HepG2 (cell line): ENCODE measurements around the gene FAM32A. TPM values are rescaled to one million over a fixed set of nuclear protein-coding genes. Genes with fewer than 3 reads are reported as not detected.

Experiments used
- DNMT1 ChIP-seq: sonication (generic); formaldehyde crosslinking; IDR thresholded peaks from 2 replicates; pipeline ENCODE4 v1.5.1; 2020; ENCODE audit warnings: mild to moderate bottlenecking, missing genetic modification reagents
- GTF3A ChIP-seq: sonication (generic); formaldehyde crosslinking; conservative IDR thresholded peaks from 2 replicates; pipeline ENCODE4 v1.4.0; 2020; ENCODE audit warnings: mild to moderate bottlenecking, missing genetic modification reagents
- HNRNPL ChIP-seq: fragments of 200-400 bp; formaldehyde crosslinking; IDR thresholded peaks from 2 replicates; pipeline ENCODE4 v1.6.1; 2017; ENCODE audit warnings: mild to moderate bottlenecking, low read depth, low read length
- HNRNPUL1 ChIP-seq: fragments of 200-400 bp; formaldehyde crosslinking; IDR thresholded peaks from 2 replicates; pipeline ENCODE4 v1.6.1; 2017; ENCODE audit warnings: low read depth, mild to moderate bottlenecking, low read length, moderate library complexity
- HOXA5 ChIP-seq: sonication (generic); formaldehyde crosslinking; IDR thresholded peaks from 2 replicates; pipeline ENCODE4 v1.4.0; 2020; ENCODE audit warnings: missing genetic modification reagents
- KDM4B ChIP-seq: sonication (generic); formaldehyde crosslinking; IDR thresholded peaks from 2 replicates; pipeline ENCODE4 v1.4.0; 2020; ENCODE audit warnings: missing genetic modification reagents
- KLF15 ChIP-seq: sonication (generic); formaldehyde crosslinking; IDR thresholded peaks from 2 replicates; pipeline ENCODE4 v1.8.1; 2023; ENCODE audit warnings: borderline replicate concordance, mild to moderate bottlenecking, inconsistent platforms, missing genetic modification reagents, mixed read lengths
- MAF1 ChIP-seq: sonication (generic); formaldehyde crosslinking; IDR thresholded peaks from 2 replicates; pipeline ENCODE4 v1.5.0; 2020; ENCODE audit warnings: missing genetic modification reagents, borderline replicate concordance
- NBN ChIP-seq: fragments of 450-650 bp; conservative IDR thresholded peaks from 2 replicates; pipeline ENCODE4 v1.6.1; 2017
- NFKB2 ChIP-seq: sonication (generic); formaldehyde crosslinking; IDR thresholded peaks from 2 replicates; pipeline ENCODE4 v1.4.0; 2020; ENCODE audit warnings: missing genetic modification reagents, borderline replicate concordance
- PAWR ChIP-seq: sonication (generic); formaldehyde crosslinking; IDR thresholded peaks from 2 replicates; pipeline ENCODE4 v1.4.0; 2020; ENCODE audit warnings: missing genetic modification reagents, mild to moderate bottlenecking, borderline replicate concordance
- PLRG1 ChIP-seq: fragments of 450-650 bp; conservative IDR thresholded peaks from 2 replicates; pipeline ENCODE4 v1.6.1; 2016
- SRF ChIP-seq: IDR thresholded peaks from 2 replicates; pipeline ENCODE4 v1.6.1; 2011; ENCODE audit warnings: mild to moderate bottlenecking, low read depth, low read length, moderate library complexity
- TBX2 ChIP-seq: sonication (generic); formaldehyde crosslinking; IDR thresholded peaks from 2 replicates; pipeline ENCODE4 v1.5.0; 2020; ENCODE audit warnings: missing genetic modification reagents, mild to moderate bottlenecking, borderline replicate concordance
- TP53 ChIP-seq: sonication (generic); formaldehyde crosslinking; conservative IDR thresholded peaks from 2 replicates; pipeline ENCODE4 v1.4.0; 2020; ENCODE audit warnings: missing genetic modification reagents
- ZBTB7A ChIP-seq: sonication (generic); formaldehyde crosslinking; IDR thresholded peaks from 2 replicates; pipeline ENCODE4 v1.8.0; 2022; ENCODE audit warnings: mild to moderate bottlenecking, missing genetic modification reagents
- ZNF10 ChIP-seq: sonication (generic); formaldehyde crosslinking; IDR thresholded peaks from 2 replicates; pipeline ENCODE4 v1.4.0; 2020; ENCODE audit warnings: mild to moderate bottlenecking, low read depth, missing genetic modification reagents, borderline replicate concordance
- ZNF138 ChIP-seq: sonication (generic); formaldehyde crosslinking; IDR thresholded peaks from 2 replicates; pipeline ENCODE4 v1.5.0; 2020; ENCODE audit warnings: mild to moderate bottlenecking, low read depth, missing genetic modification reagents
- ZNF17 ChIP-seq: sonication (generic); formaldehyde crosslinking; IDR thresholded peaks from 2 replicates; pipeline ENCODE4 v1.5.0; 2020; ENCODE audit warnings: mild to moderate bottlenecking, missing genetic modification reagents
- ZNF180 ChIP-seq: sonication (generic); formaldehyde crosslinking; IDR thresholded peaks from 2 replicates; pipeline ENCODE4 v1.4.0; 2020; ENCODE audit warnings: low read depth, missing genetic modification reagents, borderline replicate concordance
- ZNF274 ChIP-seq: sonication (generic); formaldehyde crosslinking; IDR thresholded peaks from 2 replicates; pipeline ENCODE4 v1.5.1; 2020; ENCODE audit warnings: mild to moderate bottlenecking, missing genetic modification reagents
- ZNF564 ChIP-seq: sonication (generic); formaldehyde crosslinking; IDR thresholded peaks from 2 replicates; pipeline ENCODE4 v1.8.1; 2023; ENCODE audit warnings: mild to moderate bottlenecking, missing genetic modification reagents
- ZNF724P ChIP-seq: sonication (generic); formaldehyde crosslinking; IDR thresholded peaks from 2 replicates; pipeline ENCODE4 v1.8.0; 2022; ENCODE audit warnings: missing genetic modification reagents, borderline replicate concordance
- ZNF883 ChIP-seq: sonication (generic); formaldehyde crosslinking; IDR thresholded peaks from 2 replicates; pipeline ENCODE4 v1.5.1; 2020; ENCODE audit warnings: mild to moderate bottlenecking, missing genetic modification reagents; ENCODE audit errors: not compliant biosample characterization
- polyA plus RNA-seq, 8 experiments: library from polyadenylated mRNA; depleted of rRNA in 3 of 8; stranded (reverse) in 7 of 8; unstranded in 1 of 8; fragments of >200 nt; fragmentation: Illumina TruSeq in 4 of 8; extraction: Trizol in 4 of 8; gene quantifications; 2 replicates each; pipeline versions ENCODE4 v1.2.1 to v1.2.3, GENCODE V29; 2011 to 2016; ENCODE audit warnings: low read depth in 4 of 8, missing spikeins in 1 of 8, mixed read lengths in 1 of 8; ENCODE audit not compliant: insufficient read depth in 1 of 8
- total RNA-seq, 5 experiments: library from RNA; depleted of rRNA; stranded (reverse); fragments of >200 nt; fragmentation: Illumina TruSeq; extraction: Trizol; gene quantifications; 2 replicates each; pipeline ENCODE4 v1.2.3, GENCODE V29; 2016; ENCODE audit warnings: low read depth in 1 of 5
- TF ChIP-seq, protein P1 (sequence below): sonication (generic); formaldehyde crosslinking; IDR thresholded peaks from 2 replicates; pipeline ENCODE4 v1.5.1; 2020; ENCODE audit warnings: missing genetic modification reagents, mild to moderate bottlenecking, borderline replicate concordance
- TF ChIP-seq, protein P2 (sequence below): sonication (generic); formaldehyde crosslinking; IDR thresholded peaks from 2 replicates; pipeline ENCODE4 v1.4.0; 2020; ENCODE audit warnings: missing genetic modification reagents; ENCODE audit errors: not compliant biosample characterization
- TF ChIP-seq, protein P3 (sequence below): sonication (generic); formaldehyde crosslinking; IDR thresholded peaks from 2 replicates; pipeline ENCODE4 v1.8.0; 2022; ENCODE audit warnings: mild to moderate bottlenecking, missing genetic modification reagents
- TF ChIP-seq, protein P4 (sequence below): sonication (generic); formaldehyde crosslinking; IDR thresholded peaks from 2 replicates; pipeline ENCODE4 v1.5.0; 2020; ENCODE audit warnings: missing genetic modification reagents

The FAM32A gene
- total and polyA plus RNA-seq, 2 of the 13 experiments (the other 11 are each of a cell fraction or from before 2014, with no cell fraction given) = 85.8 to 86.2 TPM

DNA sequence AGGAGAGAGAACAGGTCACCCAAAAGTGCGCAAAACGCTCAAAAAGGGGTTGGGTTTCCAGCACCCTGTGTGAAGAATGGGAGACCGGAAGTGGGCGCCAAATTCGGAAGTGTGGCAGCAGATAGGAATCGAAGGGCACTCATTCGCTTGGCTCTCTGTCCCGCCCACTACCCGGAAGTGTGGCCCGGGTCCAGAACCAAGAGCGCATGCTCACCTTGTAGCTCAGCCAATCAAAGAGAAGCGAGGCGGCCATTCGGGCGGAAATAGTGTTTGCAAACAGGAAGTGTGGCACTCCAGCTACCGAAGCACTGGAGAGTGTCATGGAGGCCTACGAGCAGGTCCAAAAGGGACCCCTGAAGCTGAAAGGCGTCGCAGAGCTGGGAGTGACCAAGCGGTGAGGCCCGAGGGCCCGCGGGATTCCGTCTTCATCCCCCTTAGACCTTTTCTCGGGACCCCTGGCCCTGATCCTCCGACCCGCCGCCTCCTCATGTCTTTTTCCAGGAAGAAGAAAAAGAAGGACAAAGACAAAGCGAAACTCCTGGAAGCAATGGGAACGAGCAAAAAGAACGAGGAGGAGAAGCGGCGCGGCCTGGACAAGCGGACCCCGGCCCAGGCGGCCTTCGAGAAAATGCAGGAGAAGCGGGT lies at the start of gene FAM32A (continued):
- TF ChIP-seq GTF3A (CRISPR knock-in tag) = no peak
- no peak for TF ChIP-seq TP53 (CRISPR knock-in tag)
- TF ChIP-seq, protein P1, sequence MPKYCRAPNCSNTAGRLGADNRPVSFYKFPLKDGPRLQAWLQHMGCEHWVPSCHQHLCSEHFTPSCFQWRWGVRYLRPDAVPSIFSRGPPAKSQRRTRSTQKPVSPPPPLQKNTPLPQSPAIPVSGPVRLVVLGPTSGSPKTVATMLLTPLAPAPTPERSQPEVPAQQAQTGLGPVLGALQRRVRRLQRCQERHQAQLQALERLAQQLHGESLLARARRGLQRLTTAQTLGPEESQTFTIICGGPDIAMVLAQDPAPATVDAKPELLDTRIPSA (CRISPR knock-in tag) = no peak
- TF ChIP-seq KLF15 (CRISPR knock-in tag) = no peak
- TF ChIP-seq, protein P2, sequence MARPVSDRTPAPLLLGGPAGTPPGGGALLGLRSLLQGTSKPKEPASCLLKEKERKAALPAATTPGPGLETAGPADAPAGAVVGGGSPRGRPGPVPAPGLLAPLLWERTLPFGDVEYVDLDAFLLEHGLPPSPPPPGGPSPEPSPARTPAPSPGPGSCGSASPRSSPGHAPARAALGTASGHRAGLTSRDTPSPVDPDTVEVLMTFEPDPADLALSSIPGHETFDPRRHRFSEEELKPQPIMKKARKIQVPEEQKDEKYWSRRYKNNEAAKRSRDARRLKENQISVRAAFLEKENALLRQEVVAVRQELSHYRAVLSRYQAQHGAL = no peak
- TF ChIP-seq NFKB2 (CRISPR knock-in tag) = no peak
- TF ChIP-seq HOXA5 = 0 out of 2 replicates have a peak, but pooled peaks have one; percentile 8
- 0 out of 2 replicates have a peak, but pooled peaks have one; percentile 16 for TF ChIP-seq KDM4B
- TF ChIP-seq, protein P3, sequence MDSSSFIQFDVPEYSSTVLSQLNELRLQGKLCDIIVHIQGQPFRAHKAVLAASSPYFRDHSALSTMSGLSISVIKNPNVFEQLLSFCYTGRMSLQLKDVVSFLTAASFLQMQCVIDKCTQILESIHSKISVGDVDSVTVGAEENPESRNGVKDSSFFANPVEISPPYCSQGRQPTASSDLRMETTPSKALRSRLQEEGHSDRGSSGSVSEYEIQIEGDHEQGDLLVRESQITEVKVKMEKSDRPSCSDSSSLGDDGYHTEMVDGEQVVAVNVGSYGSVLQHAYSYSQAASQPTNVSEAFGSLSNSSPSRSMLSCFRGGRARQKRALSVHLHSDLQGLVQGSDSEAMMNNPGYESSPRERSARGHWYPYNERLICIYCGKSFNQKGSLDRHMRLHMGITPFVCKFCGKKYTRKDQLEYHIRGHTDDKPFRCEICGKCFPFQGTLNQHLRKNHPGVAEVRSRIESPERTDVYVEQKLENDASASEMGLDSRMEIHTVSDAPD (CRISPR knock-in tag) = no peak
- no peak for TF ChIP-seq PLRG1
- no peak for TF ChIP-seq HNRNPUL1
- no peak for TF ChIP-seq ZNF10 (CRISPR knock-in tag)
- TF ChIP-seq, protein P4, sequence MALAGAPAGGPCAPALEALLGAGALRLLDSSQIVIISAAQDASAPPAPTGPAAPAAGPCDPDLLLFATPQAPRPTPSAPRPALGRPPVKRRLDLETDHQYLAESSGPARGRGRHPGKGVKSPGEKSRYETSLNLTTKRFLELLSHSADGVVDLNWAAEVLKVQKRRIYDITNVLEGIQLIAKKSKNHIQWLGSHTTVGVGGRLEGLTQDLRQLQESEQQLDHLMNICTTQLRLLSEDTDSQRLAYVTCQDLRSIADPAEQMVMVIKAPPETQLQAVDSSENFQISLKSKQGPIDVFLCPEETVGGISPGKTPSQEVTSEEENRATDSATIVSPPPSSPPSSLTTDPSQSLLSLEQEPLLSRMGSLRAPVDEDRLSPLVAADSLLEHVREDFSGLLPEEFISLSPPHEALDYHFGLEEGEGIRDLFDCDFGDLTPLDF = no peak
- TF ChIP-seq DNMT1 (CRISPR knock-in tag) = no peak
- no peak for TF ChIP-seq PAWR
- TF ChIP-seq ZNF180 (CRISPR knock-in tag) = no peak
- TF ChIP-seq ZNF17 (CRISPR knock-in tag) = no peak
- 0 out of 2 replicates have a peak, but pooled peaks have one; percentile 44 for TF ChIP-seq ZNF724P (CRISPR knock-in tag)
- no peak for TF ChIP-seq ZNF274 (CRISPR knock-in tag)
- no peak for TF ChIP-seq ZBTB7A (CRISPR knock-in tag)
- TF ChIP-seq ZNF138 = no peak
- TF ChIP-seq NBN = no peak
- TF ChIP-seq ZNF883 (CRISPR knock-in tag) = no peak
- TF ChIP-seq MAF1 = 0 out of 2 replicates have a peak, but pooled peaks have one; percentile 44
- no peak for TF ChIP-seq TBX2 (CRISPR knock-in tag)
- peak; percentile 99 for TF ChIP-seq SRF
- TF ChIP-seq HNRNPL = no peak
- TF ChIP-seq ZNF564 = no peak
